K562 (cell line): ENCODE data around the gene XRCC2. TPM values are rescaled to one million over a fixed set of nuclear protein-coding genes. Genes with fewer than 3 reads are reported as not detected.
"Not testable (repeated sequence)": the region's sequence is repeated elsewhere in the genome, so short reads cannot be mapped to it uniquely, and the experiment has no call there.

Experiments used
- ATAC-seq: fragments of 200-7000 bp; cut with Tn5 transposase; 3 replicates; pipeline ENCODE4 v1.9.1; 2020; ENCODE audit warnings: moderate library complexity
- BruUV-seq: library from RNA; stranded (reverse); fragments of 400-500 nt; replicated peaks from 2 replicates; lab custom pipeline; 2021; lab: Mats Ljungman, UMichigan
- CTCF ChIA-PET: fragments of 300-600 bp; formaldehyde crosslinking; extraction: SDS; loops from one replicate; lab custom pipeline; 2021; ENCODE audit warnings: low intra/inter-chr PET ratio; lab: Yijun Ruan, JAX
- POLR2A ChIA-PET: fragments of 300-600, 350-650 bp; sonication (Branson Sonifier 250); formaldehyde crosslinking; extraction: SDS; loops from one replicate; lab custom pipeline; 2021; ENCODE audit warnings: antibody characterized with exemption, inconsistent platforms; lab: Yijun Ruan, JAX
- DNase-seq, 4 experiments: peaks; one replicate each; pipeline versions ENCODE4 v3.0.0 to v3.0.0-alpha.2; 2011 to 2018; ENCODE audit warnings: low spot score in 3 of 4, mixed read lengths in 3 of 4; ENCODE audit errors: extremely low read depth in 1 of 4
- FAIRE-seq: peaks from 2 replicates; lab custom pipeline; 2011; peaks lifted over from hg19 to GRCh38; lab: Jason Lieb, UNC
- H2AFZ ChIP-seq: 2 replicates; pipeline ENCODE4 v1.6.0; 2011; ENCODE audit warnings: low read depth, low read length, control low read depth, inconsistent platforms
- H3K27ac ChIP-seq: fragments of 200-600 bp; 3 replicates; pipeline ENCODE4 v1.8.0; 2011; ENCODE audit warnings: low read depth, mild to moderate bottlenecking, control low read depth, inconsistent platforms, low read length, moderate library complexity, mixed read lengths; ENCODE audit errors: extremely low read depth
- H3K27me3 ChIP-seq, 2 experiments: fragments of 300-600 bp in 1 of 2; 2 replicates in 1 of 2; 3 replicates in 1 of 2; pipeline versions ENCODE4 v1.6.0 to v1.8.0; 2011; ENCODE audit warnings: inconsistent platforms in 2 of 2, low read length in 2 of 2, mild to moderate bottlenecking in 1 of 2, mixed read lengths in 1 of 2, moderate library complexity in 1 of 2; ENCODE audit not compliant: control insufficient read depth in 2 of 2, insufficient read depth in 2 of 2
- H3K36me3 ChIP-seq: fragments of 300-600 bp; 3 replicates; pipeline ENCODE4 v1.8.0; 2011; ENCODE audit warnings: mild to moderate bottlenecking, low read length, inconsistent platforms; ENCODE audit not compliant: control insufficient read depth, insufficient read depth
- H3K4me1 ChIP-seq, 2 experiments: fragments of 200-600 bp in 1 of 2; replicated peaks in 1 of 2; 2 replicates in 1 of 2; 3 replicates in 1 of 2; pipeline versions ENCODE4 v1.5.1 to v1.8.0; 2011; ENCODE audit warnings: inconsistent platforms in 2 of 2, low read length in 2 of 2, mild to moderate bottlenecking in 1 of 2, mixed read lengths in 1 of 2, moderate library complexity in 1 of 2; ENCODE audit not compliant: control insufficient read depth in 2 of 2, insufficient read depth in 2 of 2
- H3K4me2 ChIP-seq: 2 replicates; pipeline ENCODE4 v1.6.1; 2011; ENCODE audit warnings: low read length, control low read depth, inconsistent platforms, mixed read lengths; ENCODE audit not compliant: insufficient read depth
- H3K4me3 ChIP-seq: fragments of 200-600 bp; sonication (generic), shearing (Covaris generic); 2 replicates; pipeline ENCODE4 v1.5.1; 2016; ENCODE audit warnings: control low read depth, inconsistent platforms
- H3K79me2 ChIP-seq: fragments of 200-600 bp; 3 replicates; pipeline ENCODE4 v1.8.0; 2011; ENCODE audit warnings: low read length, inconsistent platforms; ENCODE audit not compliant: control insufficient read depth, insufficient read depth
- H3K9ac ChIP-seq, 2 experiments: 2 replicates each; pipeline versions ENCODE4 v1.6.0 to v1.6.1; 2011; ENCODE audit warnings: low read depth in 2 of 2, low read length in 2 of 2, control low read depth in 1 of 2, inconsistent platforms in 1 of 2, mild to moderate bottlenecking in 1 of 2, mixed read lengths in 1 of 2; ENCODE audit not compliant: insufficient read depth in 1 of 2
- H3K9me1 ChIP-seq: one replicate; pipeline ENCODE4 v1.6.0; 2011; ENCODE audit warnings: inconsistent platforms, mild to moderate bottlenecking, low read length, moderate library complexity; ENCODE audit not compliant: control insufficient read depth, insufficient read depth
- H3K9me3 ChIP-seq: replicated peaks from 2 replicates; pipeline ENCODE4 v1.5.1; 2011; ENCODE audit warnings: low read depth, low read length, inconsistent platforms; ENCODE audit not compliant: control insufficient read depth, insufficient read depth
- H4K20me1 ChIP-seq: replicated peaks from 2 replicates; pipeline ENCODE4 v1.6.1; 2011; ENCODE audit warnings: low read length, inconsistent platforms, mixed read lengths; ENCODE audit not compliant: control insufficient read depth, insufficient read depth
- DPF2 ChIP-seq: fragments of 450-650 bp; IDR thresholded peaks from 2 replicates; pipeline ENCODE4 v1.6.1; 2016
- HNRNPK ChIP-seq: fragments of 200-400 bp; formaldehyde crosslinking; IDR thresholded peaks from one replicate; pipeline ENCODE4 v1.6.1; 2018; ENCODE audit warnings: mild to moderate bottlenecking, low read depth, low read length; ENCODE audit not compliant: poor library complexity, severe bottlenecking
- KDM1A ChIP-seq, 2 experiments: fragments of 450-650 bp; IDR thresholded peaks; 2 replicates each; pipeline ENCODE4 v1.6.1; 2016; ENCODE audit warnings: mild to moderate bottlenecking in 2 of 2
- PCBP1 ChIP-seq: fragments of 200-400 bp; formaldehyde crosslinking; IDR thresholded peaks from 2 replicates; pipeline ENCODE4 v1.6.1; 2018; ENCODE audit warnings: mild to moderate bottlenecking, low read depth, low read length; ENCODE audit not compliant: poor library complexity, severe bottlenecking
- PCBP2 ChIP-seq: fragments of 200-400 bp; formaldehyde crosslinking; IDR thresholded peaks from 2 replicates; pipeline ENCODE4 v1.6.1; 2018; ENCODE audit warnings: low read length, low read depth, mild to moderate bottlenecking, moderate library complexity; ENCODE audit not compliant: poor library complexity, severe bottlenecking
- RCOR1 ChIP-seq, 2 experiments: IDR thresholded peaks; 2 replicates each; pipeline ENCODE4 v1.6.1; 2012; ENCODE audit warnings: low read depth in 2 of 2, low read length in 2 of 2, borderline replicate concordance in 1 of 2, improper control_type of control experiment in 1 of 2
- SLC30A9 ChIP-seq: fragments of 250-450 bp; sonication (Bioruptor Pico); IDR thresholded peaks from 2 replicates; pipeline ENCODE4 v1.8.0; 2022; ENCODE audit warnings: mild to moderate bottlenecking, moderate library complexity
- WGBS: fragments of 100-300 bp; shearing (Covaris generic); methylation state at CpG from one replicate; pipeline ENCODE4 v1.1.6; 2016; ENCODE audit warnings: low coverage, mixed read lengths; ENCODE audit not compliant: insufficient coverage; ENCODE audit errors: missing lambda C conversion rate; 5-methylcytosine and 5-hydroxymethylcytosine counted together
- in situ Hi-C: fragments of 300-500 bp; cut with MboI; formaldehyde crosslinking; loops from 4 replicates; pipeline ENCODE4 v1.15.0; 2018; ENCODE audit warnings: inconsistent platforms, mixed read lengths
- intact Hi-C: fragments of 100-400 bp; cut with micrococcal nuclease; formaldehyde crosslinking; loops from 2 replicates; pipeline ENCODE4 v1.14.2; 2022
- polyA plus RNA-seq, 8 experiments: library from polyadenylated mRNA; depleted of rRNA in 4 of 8; stranded (reverse) in 5 of 8; unstranded in 3 of 8; fragments of >200 nt; fragmentation: Nextera tagmentation in 2 of 8; fragmentation: Illumina TruSeq in 1 of 8; extraction: Ambion mirVana in 2 of 8; extraction: Trizol in 1 of 8; gene quantifications; 2 replicates each; pipeline versions ENCODE4 v1.2.1 to v1.2.3, GENCODE V29; 2011 to 2014; ENCODE audit warnings: inconsistent platforms in 1 of 8, missing spikeins in 1 of 8
- total RNA-seq, 7 experiments: library from RNA; depleted of rRNA in 6 of 7; stranded (reverse); fragments of >200 nt in 6 of 7; fragmentation: Illumina TruSeq in 2 of 7; extraction: Trizol in 2 of 7; gene quantifications; 2 replicates each; pipeline versions ENCODE4 v1.2.1 to v1.2.3, GENCODE V29; 2011 to 2021; ENCODE audit warnings: low replicate concordance in 1 of 7

Gene XRCC2
- total and polyA plus RNA-seq, 9 of the 15 experiments (the other 6 are each of a cell fraction or from before 2014, with no cell fraction given): 16.2 to 58.0 (median 39.8) TPM

DNA sequence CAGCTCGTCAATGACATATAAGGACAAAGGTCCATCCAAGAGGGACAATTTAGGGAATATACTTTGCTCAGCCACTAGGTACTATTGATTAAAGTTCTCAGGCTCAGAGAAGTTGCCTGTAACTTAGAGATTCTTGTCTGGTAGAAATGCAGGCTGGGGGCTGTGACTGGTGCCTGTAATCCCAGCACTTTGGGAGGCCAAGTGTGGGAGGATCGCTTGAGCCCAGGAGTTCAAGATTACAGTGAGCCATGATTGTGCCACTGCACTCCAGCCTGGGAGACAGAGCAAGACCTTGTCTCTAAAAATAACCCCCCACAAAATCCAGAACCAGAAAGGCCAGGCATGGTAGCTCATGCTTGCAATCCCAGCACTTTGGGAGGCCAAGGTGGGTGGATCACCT lies 47.4 kb upstream of the XRCC2 start:
- Histone ChIP-seq H4K20me1 (no peaks in the 10 kb centered on the region), H3K4me1 (no peaks in the 10 kb centered on the region), H3K27me3 (peaks cover 26 to 50% of the 10 kb centered on the region in 2 experiments; a peak in 4 of 5 replicates), H3K4me3 (no peak overlapping the region), H3K9ac (no peak overlapping the region)
- 3% methylated on average over 2 of the region's 2 CpGs for WGBS
- CTCF ChIA-PET: no interaction called here
- DNase-seq: no peak
- 0 out of 4 replicates have a peak, but pooled peaks of 1 of the 2 experiments have one; percentile 19 for TF ChIP-seq RCOR1 (IDR thresholded peaks at IDR 0.05; ENCODE audit: borderline replicate concordance in 1 of 2, low read depth in 2 of 2, low read length in 2 of 2)
- no peak for TF ChIP-seq SLC30A9
- peak; percentile 67 to 78 for TF ChIP-seq KDM1A (IDR thresholded peaks at IDR 0.05)
- TF ChIP-seq DPF2: no peak
- TF ChIP-seq, all 486 proteins: peak for 2
- H3K27ac ChIP-seq: no peak overlapping the region
- ATAC-seq: no peak; the same call in 2 of the 3 replicates
- H3K36me3 ChIP-seq: no peaks in the 10 kb centered on the region
- in situ Hi-C loops: no loop called here
- H3K79me2 ChIP-seq: no peaks in the 10 kb centered on the region
- no peak for FAIRE-seq
- H2AFZ ChIP-seq: no peak overlapping the region
- BruUV-seq: no TSS peak
- H3K4me2 ChIP-seq: no peak overlapping the region
- H3K9me1 ChIP-seq: no peaks in the 10 kb centered on the region
- no peaks in the 10 kb centered on the region for H3K9me3 ChIP-seq
- intact Hi-C loops: no loop called here
- POLR2A ChIA-PET: no interaction called here

DNA sequence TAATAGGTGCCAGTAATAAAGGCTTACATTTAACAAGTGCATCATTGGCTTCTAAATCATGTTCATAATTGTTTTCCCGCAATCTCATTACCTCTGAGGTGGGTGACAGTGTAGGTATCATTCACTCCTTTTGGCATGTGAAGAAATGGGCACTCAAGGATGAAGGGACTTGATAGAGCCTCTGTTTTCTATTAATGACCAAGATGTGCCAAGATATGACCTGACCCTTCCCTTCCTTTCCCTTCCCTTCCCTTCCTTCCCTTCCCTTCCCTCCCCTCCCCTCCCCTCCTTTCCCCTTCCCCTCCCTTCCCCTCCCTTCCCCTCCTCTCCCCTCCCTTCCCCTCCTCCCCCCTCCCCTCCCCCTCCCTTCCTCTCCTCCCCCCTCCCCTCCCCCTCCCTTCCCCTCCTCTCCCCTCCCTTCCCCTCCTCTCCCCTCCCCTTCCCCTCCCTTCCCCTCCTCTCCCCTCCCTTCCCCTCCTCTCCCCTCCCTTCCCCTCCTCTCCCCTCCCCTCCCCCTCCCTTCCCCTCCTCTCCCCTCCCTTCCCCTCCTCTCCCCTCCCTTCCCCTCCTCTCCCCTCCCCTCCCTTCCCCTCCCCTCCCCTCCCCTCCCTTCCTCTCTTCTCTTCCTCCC lies 36.6 kb upstream of the XRCC2 start:
- intact Hi-C loops: loop anchor here (10.0 kb wide), 2 partner anchors 112 to 548 kb away; no protein-coding TSS in a partner anchor
- CTCF ChIA-PET, H3K27ac ChIP-seq, H3K79me2 ChIP-seq, POLR2A ChIA-PET, H4K20me1 ChIP-seq, H3K9me3 ChIP-seq, ATAC-seq, H3K4me2 ChIP-seq, DNase-seq, FAIRE-seq, H3K4me1 ChIP-seq, H3K36me3 ChIP-seq, in situ Hi-C loops, H3K9ac ChIP-seq: not testable (repeated sequence)
- H3K27me3 ChIP-seq: peaks cover 10 to 17% of the 10 kb centered on the region in 2 experiments; a peak in 3 of 5 replicates
- 39% methylated on average over 1 of the region's 1 CpG for WGBS
- TF ChIP-seq PCBP2 (peak; percentile 87), HNRNPK (peak; percentile 80), PCBP1 (peak; percentile 96)
- TF ChIP-seq, all 486 proteins: peak for 3; not testable (repeated sequence) for 483
- not testable (repeated sequence) for H3K4me3 ChIP-seq, H2AFZ ChIP-seq, H3K9me1 ChIP-seq, BruUV-seq
